Activated T-cell treated with anti-CD3 and anti-CD28 coated beads, Interleukin-2, amount 50 U/mL, for 72 hours (primary cell): Measurements from ENCODE around the gene NAV2. TPM values are rescaled to one million over a fixed set of nuclear protein-coding genes. Genes with fewer than 3 reads are reported as not detected.

Experiments used
- ATAC-seq, 2 donors: fragments of 150-1000 bp; cut with Tn5 transposase; replicated peaks in 1 of 2; 2 replicates each; pipeline ENCODE4 v1.10.0; 2021; ENCODE audit warnings: moderate library complexity in 2 of 2, mild to moderate bottlenecking in 1 of 2
- DNase-seq, 2 donors: peaks; one replicate each; pipeline ENCODE4 v3.0.0; 2021 to 2022; ENCODE audit warnings: mixed read lengths in 1 of 2
- H3K27ac Mint-ChIP-seq: one replicate; pipeline ENCODE4 v1.8.0; 2022; ENCODE audit warnings: mild to moderate bottlenecking, moderate library complexity, mixed read lengths
- H3K27me3 Mint-ChIP-seq: one replicate; pipeline ENCODE4 v1.8.0; 2022; ENCODE audit warnings: low read depth, mixed read lengths
- H3K36me3 Mint-ChIP-seq, 2 donors: one replicate each; pipeline ENCODE4 v1.8.0; 2022; ENCODE audit warnings: mixed read lengths in 2 of 2, mild to moderate bottlenecking in 1 of 2; ENCODE audit not compliant: insufficient read depth in 2 of 2
- H3K4me1 Mint-ChIP-seq: one replicate; pipeline ENCODE4 v1.8.0; 2022; ENCODE audit warnings: low read depth, mixed read lengths
- H3K4me3 Mint-ChIP-seq, 2 donors: one replicate each; pipeline ENCODE4 v1.8.0; 2022; ENCODE audit warnings: mild to moderate bottlenecking in 2 of 2, mixed read lengths in 2 of 2, moderate library complexity in 2 of 2
- H3K9me3 Mint-ChIP-seq, 2 donors: one replicate each; pipeline ENCODE4 v1.8.0; 2022; ENCODE audit warnings: mixed read lengths in 2 of 2
- total RNA-seq, 2 donors: library from RNA; stranded (reverse); gene quantifications; one replicate each; pipeline ENCODE4 v1.2.3, GENCODE V29; 2022

The NAV2 gene
- total RNA-seq, 2 donors from 2014 or later = 1.8 to 2.0 TPM

DNA sequence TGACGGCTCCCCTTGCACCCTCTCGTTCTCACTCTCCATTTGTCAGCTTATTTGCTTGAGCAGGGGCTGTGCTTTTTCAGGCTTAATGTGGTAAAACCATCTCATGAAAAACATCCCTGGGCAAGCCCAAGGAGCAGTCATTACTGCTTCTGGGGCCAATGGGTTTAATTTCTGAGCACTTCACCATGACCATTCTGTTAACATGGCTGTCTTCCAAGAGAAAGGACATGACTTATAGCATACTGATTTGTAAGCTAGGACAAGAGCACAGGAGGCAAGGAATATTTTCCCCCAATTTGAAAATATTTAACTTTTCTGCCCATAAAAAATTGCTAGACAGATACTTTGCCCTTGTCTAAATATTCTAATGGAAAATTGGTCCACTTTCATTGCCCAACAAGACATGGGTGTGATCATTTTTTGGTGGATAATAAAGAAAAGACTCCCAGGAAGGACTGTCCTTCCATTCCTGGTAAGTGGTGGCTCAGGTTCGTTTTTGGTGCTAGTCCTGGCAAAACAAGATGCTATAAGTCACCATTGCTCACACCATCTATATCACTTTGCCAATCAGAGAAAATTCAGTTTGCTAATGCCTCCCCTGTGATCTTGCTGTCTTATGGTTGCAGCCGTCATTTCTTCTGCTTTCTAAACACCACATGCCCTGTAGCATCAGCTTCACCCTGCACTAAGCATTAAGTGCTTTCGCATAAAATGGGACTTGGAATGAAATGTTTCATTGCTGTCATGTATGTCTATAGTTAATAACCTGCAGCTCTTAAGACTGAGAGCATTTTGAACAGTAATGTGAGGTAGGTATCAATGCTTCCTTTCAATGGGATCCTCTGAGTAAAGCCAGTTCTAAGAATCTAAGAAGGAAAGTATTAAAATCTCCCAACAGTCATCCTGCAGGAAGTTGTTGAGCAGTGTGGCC lies 339.1 kb downstream of the NAV2 start:
- Mint-ChIP-seq H3K4me1 (no peaks in the 10 kb centered on the region), H3K27ac (no peak overlapping the region), H3K9me3 (no peaks in the 10 kb centered on the region), H3K4me3 (no peak overlapping the region), H3K27me3 (peaks cover 13% of the 10 kb centered on the region), H3K36me3 (no peaks in the 10 kb centered on the region)
- DNase-seq (no peak), ATAC-seq (no peak)

DNA sequence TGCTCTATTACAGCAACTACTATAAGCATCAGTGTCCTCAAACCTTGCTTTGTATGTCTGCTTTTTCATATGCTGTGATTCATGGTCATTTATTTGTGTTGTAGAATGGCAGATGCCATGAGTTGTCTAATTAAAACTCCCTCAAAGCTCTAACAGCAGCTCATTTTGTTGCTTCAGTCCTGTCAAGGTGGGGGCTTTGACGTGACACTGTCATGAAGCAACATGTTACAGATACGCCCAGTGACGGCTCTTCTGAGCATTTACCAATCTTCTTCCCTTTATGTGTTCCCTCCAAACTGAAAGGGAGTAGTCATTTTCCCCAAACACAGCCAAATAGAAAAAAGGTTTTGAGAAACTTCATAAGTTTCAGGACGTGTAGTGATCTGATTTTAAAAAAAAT lies 340.9 kb downstream of the NAV2 start:
- no peak overlapping the region for H3K4me3 Mint-ChIP-seq
- peaks cover 13% of the 10 kb centered on the region for H3K27me3 Mint-ChIP-seq
- no peak for ATAC-seq
- no peak overlapping the region for H3K27ac Mint-ChIP-seq
- H3K36me3 Mint-ChIP-seq = no peaks in the 10 kb centered on the region
- no peak for DNase-seq
- H3K4me1 Mint-ChIP-seq = no peaks in the 10 kb centered on the region
- no peaks in the 10 kb centered on the region for H3K9me3 Mint-ChIP-seq

DNA sequence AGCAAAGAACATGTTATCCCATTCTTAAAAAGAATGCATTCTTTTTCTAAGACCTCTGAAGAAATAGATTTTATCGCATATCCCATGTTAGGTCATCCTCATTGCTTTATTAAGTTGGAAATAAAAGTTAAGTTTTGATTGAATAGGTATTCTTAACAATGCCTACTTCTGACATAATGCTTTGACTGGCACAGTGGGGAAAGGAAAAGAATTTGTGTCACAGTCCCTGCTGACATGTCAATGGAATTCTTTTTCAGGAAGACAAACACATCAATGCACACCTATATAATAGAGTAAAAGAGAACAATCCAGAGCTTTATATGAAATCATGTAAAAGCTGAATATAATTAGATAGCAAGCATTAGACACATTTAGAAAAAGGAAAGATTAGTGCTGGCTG lies 341.9 kb downstream of the NAV2 start:
- Mint-ChIP-seq H3K4me1 (no peaks in the 10 kb centered on the region), H3K4me3 (no peak overlapping the region), H3K27me3 (peaks cover 12% of the 10 kb centered on the region), H3K9me3 (no peaks in the 10 kb centered on the region), H3K27ac (no peak overlapping the region), H3K36me3 (no peaks in the 10 kb centered on the region)
- ATAC-seq = no peak
- no peak for DNase-seq

DNA sequence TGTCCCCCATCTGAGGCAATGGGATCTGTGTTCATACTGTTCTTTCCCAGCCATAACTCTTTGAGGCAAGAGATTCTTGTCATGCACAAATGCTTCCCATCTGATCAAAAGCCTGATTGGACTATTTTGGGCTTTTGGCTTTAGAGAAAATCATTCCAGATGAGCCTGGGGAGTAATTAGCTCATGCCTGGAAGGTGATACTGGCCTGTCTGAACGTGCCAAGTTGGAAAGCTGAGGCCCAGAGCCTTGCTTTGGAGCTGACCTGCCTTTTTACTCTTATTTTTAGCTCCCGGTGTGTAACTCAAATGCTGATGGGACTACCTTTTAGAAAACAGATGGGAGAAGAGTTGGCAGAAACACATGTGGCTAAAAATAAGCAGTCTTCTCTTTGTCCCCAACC lies 342.7 kb downstream of the NAV2 start:
- DNase-seq (no peak), ATAC-seq (no peak)
- Mint-ChIP-seq H3K9me3 (no peaks in the 10 kb centered on the region), H3K27me3 (peaks cover 16% of the 10 kb centered on the region), H3K36me3 (no peaks in the 10 kb centered on the region), H3K4me1 (no peaks in the 10 kb centered on the region), H3K27ac (no peak overlapping the region), H3K4me3 (no peak overlapping the region)

DNA sequence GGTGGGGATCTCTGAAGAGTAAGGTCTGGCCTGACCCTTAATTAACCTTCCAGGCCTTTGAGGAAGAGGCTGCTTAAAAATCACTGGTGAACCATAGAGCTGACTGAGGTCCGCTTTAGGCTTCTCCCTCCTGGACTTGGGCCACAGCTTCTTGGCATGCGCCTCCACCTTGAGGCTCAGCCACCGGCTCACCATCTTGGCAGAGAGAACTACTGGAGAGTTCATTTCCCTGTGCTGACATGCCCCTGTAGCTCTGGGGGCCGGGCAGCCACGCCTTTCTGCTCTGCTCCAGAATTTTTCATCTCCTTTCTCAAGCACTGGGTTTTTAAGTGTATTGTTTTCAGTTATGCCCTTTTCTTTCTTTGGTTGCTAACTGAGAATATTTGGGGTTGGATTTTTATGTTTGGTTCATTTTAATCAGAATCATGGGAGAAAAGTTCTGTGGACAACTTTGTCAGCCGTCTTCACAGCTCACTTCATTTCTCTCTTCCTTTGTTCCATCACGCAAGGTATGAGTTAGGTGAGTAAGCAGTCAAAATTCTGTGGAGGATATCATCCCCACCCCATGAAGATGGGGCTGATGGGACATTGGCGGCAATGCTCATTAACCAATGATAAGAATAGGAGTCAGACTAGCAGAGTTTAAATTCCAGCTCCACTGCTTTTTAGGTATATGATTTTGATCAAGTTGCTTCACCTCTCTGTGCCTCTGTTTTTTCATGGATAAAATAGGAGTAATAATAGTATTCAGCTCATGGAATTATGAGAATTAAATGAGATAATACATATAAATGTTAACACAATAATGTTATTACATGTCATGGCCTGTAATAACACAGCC lies 343.7 kb downstream of the NAV2 start:
- Mint-ChIP-seq H3K4me3 (no peak overlapping the region), H3K9me3 (no peaks in the 10 kb centered on the region), H3K27ac (no peak overlapping the region), H3K27me3 (peaks cover 22% of the 10 kb centered on the region), H3K4me1 (no peaks in the 10 kb centered on the region), H3K36me3 (no peaks in the 10 kb centered on the region)
- DNase-seq (no peak), ATAC-seq (no peak)

DNA sequence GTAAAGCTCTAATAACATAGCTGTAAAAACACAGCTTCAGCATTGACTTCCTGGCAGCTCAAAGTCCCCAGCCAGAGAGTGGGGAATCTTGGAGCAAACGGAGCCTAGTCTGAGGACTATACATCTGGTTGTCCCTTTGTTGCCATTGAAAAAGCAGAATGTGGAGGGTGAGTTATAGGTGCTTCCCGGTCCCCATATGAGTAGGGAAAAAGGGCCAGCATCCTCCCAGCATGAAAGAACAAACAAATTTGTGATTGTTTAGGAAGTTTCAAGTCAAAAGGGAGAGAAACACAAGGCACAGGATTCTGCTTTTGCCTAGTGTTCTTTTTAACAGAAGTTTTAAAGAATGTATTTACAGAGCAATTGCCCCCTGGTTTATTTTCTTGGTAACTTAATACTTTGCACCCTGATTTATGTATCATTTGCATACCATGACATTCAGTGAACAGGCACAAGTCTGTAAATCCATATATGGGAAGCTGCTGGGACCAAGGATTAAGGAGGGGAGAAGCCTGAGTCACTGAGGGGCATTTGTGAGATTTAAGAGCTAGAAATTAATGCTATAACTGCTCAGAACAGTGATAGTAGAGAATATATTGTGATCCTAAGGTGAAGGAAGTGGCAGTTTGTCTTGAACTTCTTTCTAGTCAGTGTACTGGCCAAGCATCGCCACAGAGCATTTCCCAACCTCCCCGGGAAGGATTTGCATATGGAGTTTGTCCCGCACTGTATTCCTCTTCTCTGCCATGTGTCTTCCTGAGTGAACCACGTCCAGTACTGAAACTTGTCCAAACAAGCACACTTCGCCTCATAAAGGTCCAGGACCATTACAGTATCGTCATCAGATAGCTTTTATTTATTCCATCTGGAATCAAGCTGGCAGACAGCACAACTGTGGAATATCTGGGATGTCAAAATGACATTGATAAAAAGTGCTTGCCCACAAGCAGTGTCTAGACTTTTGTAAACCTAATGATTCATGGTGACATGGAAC lies 344.6 kb downstream of the NAV2 start:
- DNase-seq = no peak
- ATAC-seq = no peak
- Mint-ChIP-seq H3K9me3 (no peaks in the 10 kb centered on the region), H3K4me3 (no peak overlapping the region), H3K36me3 (no peaks in the 10 kb centered on the region), H3K4me1 (no peaks in the 10 kb centered on the region), H3K27ac (no peak overlapping the region), H3K27me3 (peaks cover 22% of the 10 kb centered on the region)

DNA sequence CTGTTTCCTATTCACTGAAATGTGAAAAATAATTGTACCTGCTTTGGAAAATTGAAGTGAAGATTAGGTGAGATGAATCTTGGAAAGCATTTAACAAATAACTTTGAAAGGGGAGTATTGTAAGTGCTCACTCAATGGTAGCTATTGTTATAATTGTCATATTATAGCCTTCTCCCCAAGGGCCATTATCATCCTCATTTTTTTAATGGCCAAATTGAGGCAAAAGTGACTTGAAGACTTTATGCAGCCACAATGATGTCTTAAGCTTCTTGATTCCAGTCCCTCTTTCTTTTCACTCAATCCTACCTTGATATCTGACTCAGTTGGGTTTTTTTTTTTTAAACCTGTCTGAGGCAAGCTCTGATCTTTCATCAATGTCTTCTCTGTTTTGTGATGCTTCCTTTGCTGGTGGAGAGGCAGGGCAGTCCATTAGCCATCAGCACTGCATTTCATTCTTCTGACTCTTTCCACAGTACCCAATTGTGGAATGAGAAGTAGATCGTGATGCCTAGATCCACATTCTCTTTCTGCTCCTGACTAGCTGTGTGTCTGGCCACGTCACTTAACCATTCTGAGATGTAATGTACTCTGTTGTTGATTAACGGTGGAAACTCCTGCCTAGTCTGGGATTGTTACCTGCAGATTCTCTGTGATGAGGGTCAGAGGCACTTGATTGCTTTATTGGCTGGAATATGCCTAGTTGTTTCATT lies 346.3 kb downstream of the NAV2 start:
- Mint-ChIP-seq H3K4me3 (no peak overlapping the region), H3K36me3 (no peaks in the 10 kb centered on the region), H3K9me3 (no peaks in the 10 kb centered on the region), H3K27me3 (peaks cover 18% of the 10 kb centered on the region), H3K27ac (no peak overlapping the region), H3K4me1 (no peaks in the 10 kb centered on the region)
- DNase-seq = no peak
- ATAC-seq = no peak

DNA sequence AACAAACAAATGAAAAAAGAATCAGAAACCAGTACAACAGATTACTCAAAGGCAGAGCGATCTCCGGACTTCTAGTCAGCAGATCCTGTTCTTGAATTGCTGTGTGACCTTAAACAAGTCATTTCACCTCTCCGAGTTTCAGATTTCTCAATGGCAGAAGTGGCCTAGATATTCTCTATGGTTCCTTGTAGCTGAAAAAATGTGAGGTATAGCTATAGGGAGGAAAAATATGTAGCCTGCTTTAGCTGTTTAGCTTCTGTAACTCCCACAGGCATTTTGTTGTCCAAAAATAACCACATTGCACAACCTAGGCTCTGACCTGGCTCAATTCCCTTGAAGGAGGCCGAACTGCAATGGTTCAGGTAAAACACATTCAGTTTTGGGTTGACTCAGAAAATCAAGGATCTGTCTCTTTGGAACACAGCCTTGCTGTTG lies 347.0 kb downstream of the NAV2 start:
- ATAC-seq = no peak
- H3K9me3 Mint-ChIP-seq = no peaks in the 10 kb centered on the region
- no peak overlapping the region for H3K4me3 Mint-ChIP-seq
- H3K4me1 Mint-ChIP-seq = no peaks in the 10 kb centered on the region
- DNase-seq = no peak
- H3K27me3 Mint-ChIP-seq = peaks cover 16% of the 10 kb centered on the region
- H3K27ac Mint-ChIP-seq = no peak overlapping the region
- no peaks in the 10 kb centered on the region for H3K36me3 Mint-ChIP-seq

DNA sequence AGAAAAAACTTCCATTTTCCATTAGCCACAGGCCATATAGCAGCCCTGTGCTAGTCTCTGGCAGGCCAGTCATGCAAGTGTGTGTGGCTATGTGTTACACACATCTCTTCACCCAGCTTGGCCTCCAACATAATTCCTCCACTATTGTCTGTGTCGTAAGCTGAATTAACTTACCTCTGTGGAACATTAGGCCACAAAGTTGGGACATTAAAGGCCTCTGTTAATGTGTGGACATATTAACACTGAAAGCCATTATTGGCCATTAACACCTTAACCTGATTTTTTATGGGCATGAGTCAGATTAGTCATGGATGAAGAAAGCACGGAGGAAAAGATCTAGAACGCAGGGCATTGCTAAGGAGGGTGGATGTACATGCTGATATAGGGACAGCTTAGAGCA lies 347.5 kb downstream of the NAV2 start:
- H3K4me1 Mint-ChIP-seq = no peaks in the 10 kb centered on the region
- H3K36me3 Mint-ChIP-seq = no peaks in the 10 kb centered on the region
- no peaks in the 10 kb centered on the region for H3K9me3 Mint-ChIP-seq
- ATAC-seq = no peak
- H3K27ac Mint-ChIP-seq = no peak overlapping the region
- H3K4me3 Mint-ChIP-seq = no peak overlapping the region
- peaks cover 16% of the 10 kb centered on the region for H3K27me3 Mint-ChIP-seq
- DNase-seq = no peak

DNA sequence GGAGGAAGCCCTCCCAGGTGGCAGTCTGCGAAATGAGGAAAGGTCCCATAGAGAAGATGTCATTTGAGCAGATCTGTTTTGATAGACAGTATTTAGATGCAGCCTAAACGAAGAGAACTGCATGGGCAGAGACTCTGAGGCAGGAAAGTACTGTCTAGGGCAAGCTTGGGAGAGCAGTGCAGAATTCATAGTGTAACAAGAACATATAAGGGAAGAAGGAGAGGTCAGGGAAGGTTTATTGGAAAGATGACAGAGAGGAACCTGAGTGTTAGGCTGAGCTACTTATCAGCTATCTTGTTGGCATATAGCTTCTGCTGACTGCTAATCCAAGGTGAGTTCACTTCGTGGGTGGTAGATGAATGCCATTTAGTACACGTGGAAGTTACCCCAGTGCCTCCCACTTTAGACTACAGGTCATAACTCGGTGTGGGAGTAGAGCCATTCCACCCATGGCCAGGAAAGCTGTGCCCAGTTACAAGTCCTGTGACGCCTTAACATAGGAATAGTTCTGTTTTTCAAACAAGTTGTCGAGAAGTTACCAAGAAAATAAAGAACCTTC lies 348.1 kb downstream of the NAV2 start:
- Mint-ChIP-seq H3K9me3 (no peaks in the 10 kb centered on the region), H3K27ac (no peak overlapping the region), H3K4me3 (no peak overlapping the region), H3K36me3 (no peaks in the 10 kb centered on the region), H3K27me3 (peaks cover 16% of the 10 kb centered on the region), H3K4me1 (no peaks in the 10 kb centered on the region)
- no peak for DNase-seq
- no peak for ATAC-seq

DNA sequence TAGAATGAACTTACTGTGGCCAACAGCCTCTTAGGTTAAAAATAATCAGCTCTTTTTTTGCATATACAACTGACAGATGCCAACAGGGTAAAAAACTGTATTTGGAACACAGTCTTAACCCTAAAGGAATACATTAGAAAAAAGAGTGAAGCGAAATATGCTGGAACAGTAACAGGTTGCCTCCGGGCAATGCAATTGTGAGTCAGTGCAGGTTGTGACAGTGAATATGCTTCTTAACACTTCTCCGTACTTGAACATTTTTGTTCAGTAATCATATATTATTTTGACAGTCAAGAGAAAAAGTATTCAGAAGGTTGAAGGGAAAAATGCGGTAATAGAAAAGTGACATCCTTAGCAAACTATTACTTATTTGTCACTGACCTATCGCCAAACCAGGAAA lies 349.1 kb downstream of the NAV2 start:
- Mint-ChIP-seq H3K4me3 (no peak overlapping the region), H3K27me3 (peaks cover 27% of the 10 kb centered on the region), H3K9me3 (no peaks in the 10 kb centered on the region), H3K4me1 (no peaks in the 10 kb centered on the region), H3K36me3 (no peaks in the 10 kb centered on the region), H3K27ac (no peak overlapping the region)
- ATAC-seq (no peak), DNase-seq (no peak)

DNA sequence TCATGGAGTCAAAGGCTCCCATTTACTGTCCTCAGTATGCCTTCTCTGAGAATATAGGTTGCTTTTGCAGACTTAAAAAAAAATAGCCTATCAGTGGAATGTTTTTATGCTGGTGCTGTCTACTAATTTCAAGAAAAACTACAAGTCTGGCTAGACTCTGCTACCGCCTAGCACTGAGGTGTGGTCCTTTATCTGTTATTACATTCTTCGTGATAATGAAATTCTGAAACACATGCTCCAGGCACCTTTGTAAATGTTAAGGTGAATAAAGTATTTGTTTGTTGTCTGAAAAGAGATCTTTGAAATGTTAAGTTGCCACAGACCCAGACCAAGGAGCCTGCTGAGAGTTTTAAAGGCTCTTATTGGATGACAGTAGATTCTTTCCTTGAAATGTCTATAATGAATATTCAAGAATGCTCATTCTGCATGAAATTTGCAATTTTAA lies 352.3 kb downstream of the NAV2 start:
- ATAC-seq (no peak), DNase-seq (no peak)
- H3K9me3 Mint-ChIP-seq = no peaks in the 10 kb centered on the region
- H3K27ac Mint-ChIP-seq = no peak overlapping the region
- peaks cover 23% of the 10 kb centered on the region for H3K27me3 Mint-ChIP-seq
- no peaks in the 10 kb centered on the region for H3K36me3 Mint-ChIP-seq
- no peaks in the 10 kb centered on the region for H3K4me1 Mint-ChIP-seq
- no peak overlapping the region for H3K4me3 Mint-ChIP-seq
